Measurements from ENCODE around the gene SCRN1.
"Not testable (repeated sequence)": the region's sequence is repeated elsewhere in the genome, so short reads cannot be mapped to it uniquely, and the experiment has no call there.

The SCRN1 gene

GRCh38 chr7:29895559-29895958, 94.0 kb downstream of the SCRN1 start:
- Histone ChIP-seq H3K4me3 (ENCODE audit: low read length) (no peak overlapping the region), H3K36me3 (ENCODE audit: control insufficient read depth, low read depth, low read length) (peaks cover 3% of the 10 kb centered on the region), H3K9ac (ENCODE audit: low read length) (no peak overlapping the region), H3K27ac (ENCODE audit: low read length) (no peak overlapping the region), H3K4me1 (ENCODE audit: control insufficient read depth, low read depth, low read length) (no peaks in the 10 kb centered on the region), H3K9me3 (ENCODE audit: control insufficient read depth, low read depth, low read length) (no peaks in the 10 kb centered on the region), H3K27me3 (ENCODE audit: control insufficient read depth, insufficient read depth, low read length) (no peaks in the 10 kb centered on the region)

GRCh38 chr7:29894256-29894655, 95.3 kb downstream of the SCRN1 start:
- Histone ChIP-seq H3K4me3 (ENCODE audit: low read length) (no peak overlapping the region), H3K36me3 (ENCODE audit: control insufficient read depth, low read depth, low read length) (peaks cover 3% of the 10 kb centered on the region)

GRCh38 chr7:29893351-29893965, 96.1 kb downstream of the SCRN1 start:
- no peaks in the 10 kb centered on the region for H3K27me3 ChIP-seq (ENCODE audit: control insufficient read depth, insufficient read depth, low read length)
- H3K4me1 ChIP-seq (ENCODE audit: control insufficient read depth, low read depth, low read length), result no peaks in the 10 kb centered on the region
- H3K9me3 ChIP-seq (ENCODE audit: control insufficient read depth, low read depth, low read length), result no peaks in the 10 kb centered on the region
- H3K4me3 ChIP-seq (ENCODE audit: low read length), result no peak overlapping the region
- no peak overlapping the region for H3K27ac ChIP-seq (ENCODE audit: low read length)
- H3K36me3 ChIP-seq (ENCODE audit: control insufficient read depth, low read depth, low read length), result peaks cover 3% of the 10 kb centered on the region
- no peak overlapping the region for H3K9ac ChIP-seq (ENCODE audit: low read length)

More at GRCh38 chr7:29894256-29894655, 95.3 kb downstream of the SCRN1 start:
- Histone ChIP-seq H3K9me3 (ENCODE audit: control insufficient read depth, low read depth, low read length) (no peaks in the 10 kb centered on the region), H3K4me1 (ENCODE audit: control insufficient read depth, low read depth, low read length) (no peaks in the 10 kb centered on the region), H3K27me3 (ENCODE audit: control insufficient read depth, insufficient read depth, low read length) (no peaks in the 10 kb centered on the region), H3K9ac (ENCODE audit: low read length) (no peak overlapping the region), H3K27ac (ENCODE audit: low read length) (no peak overlapping the region)

- Histone ChIP-seq H3K27ac (ENCODE audit: low read length) (no peak overlapping the region), H3K27me3 (ENCODE audit: control insufficient read depth, insufficient read depth, low read length) (no peaks in the 10 kb centered on the region), H3K4me3 (ENCODE audit: low read length) (no peak overlapping the region), H3K9me3 (ENCODE audit: control insufficient read depth, low read depth, low read length) (no peaks in the 10 kb centered on the region), H3K9ac (ENCODE audit: low read length) (no peak overlapping the region), H3K36me3 (ENCODE audit: control insufficient read depth, low read depth, low read length) (peaks cover 3% of the 10 kb centered on the region), H3K4me1 (ENCODE audit: control insufficient read depth, low read depth, low read length) (no peaks in the 10 kb centered on the region)
Observed at GRCh38 chr7:29892231-29892630, 97.4 kb downstream of the SCRN1 start.

GRCh38 chr7:29891766-29892165, 97.8 kb downstream of the SCRN1 start:
- Histone ChIP-seq H3K4me1 (ENCODE audit: control insufficient read depth, low read depth, low read length) (no peaks in the 10 kb centered on the region), H3K9me3 (ENCODE audit: control insufficient read depth, low read depth, low read length) (no peaks in the 10 kb centered on the region), H3K27me3 (ENCODE audit: control insufficient read depth, insufficient read depth, low read length) (no peaks in the 10 kb centered on the region), H3K27ac (ENCODE audit: low read length) (no peak overlapping the region), H3K9ac (ENCODE audit: low read length) (no peak overlapping the region), H3K36me3 (ENCODE audit: control insufficient read depth, low read depth, low read length) (peaks cover 3% of the 10 kb centered on the region), H3K4me3 (ENCODE audit: low read length) (no peak overlapping the region)

- not testable (repeated sequence) for H3K36me3 ChIP-seq (ENCODE audit: control insufficient read depth, low read depth, low read length); H3K27me3 ChIP-seq (ENCODE audit: control insufficient read depth, insufficient read depth, low read length); H3K4me3 ChIP-seq (ENCODE audit: low read length)
Observed at GRCh38 chr7:29890786-29891185, 98.8 kb downstream of the SCRN1 start.

GRCh38 chr7:29890251-29890650, 99.3 kb downstream of the SCRN1 start:
- Histone ChIP-seq H3K27me3 (ENCODE audit: control insufficient read depth, insufficient read depth, low read length) (no peaks in the 10 kb centered on the region), H3K9me3 (ENCODE audit: control insufficient read depth, low read depth, low read length) (no peaks in the 10 kb centered on the region), H3K36me3 (ENCODE audit: control insufficient read depth, low read depth, low read length) (peaks cover 3% of the 10 kb centered on the region), H3K4me1 (ENCODE audit: control insufficient read depth, low read depth, low read length) (no peaks in the 10 kb centered on the region), H3K9ac (ENCODE audit: low read length) (no peak overlapping the region), H3K4me3 (ENCODE audit: low read length) (no peak overlapping the region), H3K27ac (ENCODE audit: low read length) (no peak overlapping the region)

More at GRCh38 chr7:29890786-29891185, 98.8 kb downstream of the SCRN1 start:
- H3K9me3 ChIP-seq (ENCODE audit: control insufficient read depth, low read depth, low read length); H3K27ac ChIP-seq (ENCODE audit: low read length); H3K9ac ChIP-seq (ENCODE audit: low read length); H3K4me1 ChIP-seq (ENCODE audit: control insufficient read depth, low read depth, low read length): not testable (repeated sequence)

- H3K27me3 ChIP-seq (ENCODE audit: control insufficient read depth, insufficient read depth, low read length), result no peaks in the 10 kb centered on the region
- peaks cover 3% of the 10 kb centered on the region for H3K36me3 ChIP-seq (ENCODE audit: control insufficient read depth, low read depth, low read length)
- H3K4me3 ChIP-seq (ENCODE audit: low read length), result no peak overlapping the region
- no peaks in the 10 kb centered on the region for H3K9me3 ChIP-seq (ENCODE audit: control insufficient read depth, low read depth, low read length)
- H3K27ac ChIP-seq (ENCODE audit: low read length), result no peak overlapping the region
- no peaks in the 10 kb centered on the region for H3K4me1 ChIP-seq (ENCODE audit: control insufficient read depth, low read depth, low read length)
- H3K9ac ChIP-seq (ENCODE audit: low read length), result no peak overlapping the region
Observed at GRCh38 chr7:29889288-29889687, 100.3 kb downstream of the SCRN1 start.

GRCh38 chr7:29888006-29888405, 101.6 kb downstream of the SCRN1 start:
- H3K9me3 ChIP-seq (ENCODE audit: control insufficient read depth, low read depth, low read length), result no peaks in the 10 kb centered on the region
- no peak overlapping the region for H3K9ac ChIP-seq (ENCODE audit: low read length)
- H3K27me3 ChIP-seq (ENCODE audit: control insufficient read depth, insufficient read depth, low read length), result no peaks in the 10 kb centered on the region
- H3K4me1 ChIP-seq (ENCODE audit: control insufficient read depth, low read depth, low read length), result peaks cover 5% of the 10 kb centered on the region
- peaks cover 3% of the 10 kb centered on the region for H3K36me3 ChIP-seq (ENCODE audit: control insufficient read depth, low read depth, low read length)
- no peak overlapping the region for H3K27ac ChIP-seq (ENCODE audit: low read length)
- no peak overlapping the region for H3K4me3 ChIP-seq (ENCODE audit: low read length)

GRCh38 chr7:29886827-29887226, 102.8 kb downstream of the SCRN1 start:
- Histone ChIP-seq H3K9me3 (ENCODE audit: control insufficient read depth, low read depth, low read length) (no peaks in the 10 kb centered on the region), H3K36me3 (ENCODE audit: control insufficient read depth, low read depth, low read length) (no peaks in the 10 kb centered on the region), H3K9ac (ENCODE audit: low read length) (no peak overlapping the region), H3K4me1 (ENCODE audit: control insufficient read depth, low read depth, low read length) (peaks cover 16% of the 10 kb centered on the region), H3K4me3 (ENCODE audit: low read length) (no peak overlapping the region), H3K27ac (ENCODE audit: low read length) (no peak overlapping the region), H3K27me3 (ENCODE audit: control insufficient read depth, insufficient read depth, low read length) (no peaks in the 10 kb centered on the region)

- Histone ChIP-seq H3K36me3 (ENCODE audit: control insufficient read depth, low read depth, low read length) (no peaks in the 10 kb centered on the region), H3K9me3 (ENCODE audit: control insufficient read depth, low read depth, low read length) (no peaks in the 10 kb centered on the region), H3K27me3 (ENCODE audit: control insufficient read depth, insufficient read depth, low read length) (no peaks in the 10 kb centered on the region), H3K9ac (ENCODE audit: low read length) (no peak overlapping the region), H3K4me3 (ENCODE audit: low read length) (no peak overlapping the region), H3K27ac (ENCODE audit: low read length) (no peak overlapping the region), H3K4me1 (ENCODE audit: control insufficient read depth, low read depth, low read length) (peaks cover 22% of the 10 kb centered on the region)
Observed at GRCh38 chr7:29885626-29886025, 104.0 kb downstream of the SCRN1 start.

Measured in iPS-18a (cell line).